HG03135 (cell line): ENCODE measurements around the gene AKR7A3.
"Not testable (repeated sequence)": the region's sequence is repeated elsewhere in the genome, so short reads cannot be mapped to it uniquely, and the experiment has no call there.

ENCODE experiments used
- ATAC-seq: cut with Tn5 transposase; IDR thresholded peaks from one replicate; pipeline ENCODE4 v1.9.1; 2021; ENCODE audit warnings: mild to moderate bottlenecking, moderate library complexity; ENCODE audit not compliant: unreplicated experiment

The AKR7A3 gene

GRCh38 chr1:19288324-19289241 lies at the start of gene AKR7A3:
Gene AKR7A3, minus strand, starts transcription at chr1:19288770. Its CDS starts 61 bp downstream, at chr1:19288709.
- ATAC-seq, result not testable (repeated sequence)

GRCh38 chr1:19338323-19338762 lies 49.8 kb upstream of the AKR7A3 start:
- ATAC-seq, result no peak

- ATAC-seq, result no peak
Measured at GRCh38 chr1:19337289-19337688, 48.7 kb upstream of the AKR7A3 start.

GRCh38 chr1:19336543-19336942 lies 48.0 kb upstream of the AKR7A3 start:
- ATAC-seq, result no peak

GRCh38 chr1:19333587-19334354 lies 45.2 kb upstream of the AKR7A3 start:
- no peak for ATAC-seq

GRCh38 chr1:19332832-19333231 lies 44.3 kb upstream of the AKR7A3 start:
- no peak for ATAC-seq

- ATAC-seq, result no peak
Measured at GRCh38 chr1:19331262-19331878, 42.8 kb upstream of the AKR7A3 start.

GRCh38 chr1:19330449-19331135 lies 42.0 kb upstream of the AKR7A3 start:
- ATAC-seq, result no peak

- no peak for ATAC-seq
Measured at GRCh38 chr1:19329611-19330010, 41.0 kb upstream of the AKR7A3 start.

- no peak for ATAC-seq
Measured at GRCh38 chr1:19329188-19329587, 40.6 kb upstream of the AKR7A3 start.

- ATAC-seq, result no peak
Measured at GRCh38 chr1:19328486-19328885, 39.9 kb upstream of the AKR7A3 start.

GRCh38 chr1:19327736-19328135 lies 39.2 kb upstream of the AKR7A3 start:
- no peak for ATAC-seq

GRCh38 chr1:19327301-19327700 lies 38.7 kb upstream of the AKR7A3 start:
- no peak for ATAC-seq

GRCh38 chr1:19326748-19327065 lies 38.1 kb upstream of the AKR7A3 start:
- no peak for ATAC-seq

GRCh38 chr1:19325958-19326747 lies 37.6 kb upstream of the AKR7A3 start:
- no peak for ATAC-seq

- no peak for ATAC-seq
Measured at GRCh38 chr1:19325368-19325957, 36.9 kb upstream of the AKR7A3 start.

- no peak for ATAC-seq
Measured at GRCh38 chr1:19324665-19324990, 36.1 kb upstream of the AKR7A3 start.

- ATAC-seq, result no peak
Measured at GRCh38 chr1:19323987-19324664, 35.6 kb upstream of the AKR7A3 start.

- ATAC-seq, result no peak
Measured at GRCh38 chr1:19322481-19322880, 33.9 kb upstream of the AKR7A3 start.
